ENCODE data around the gene CEP95. TPM values are rescaled to one million over a fixed set of nuclear protein-coding genes. Genes with fewer than 3 reads are reported as not detected.
A peak's percentile ranks its signal among the peaks of the same experiment; 100 is the strongest.

Gene CEP95
- total and polyA plus RNA-seq, 2 donors (not counting 1 experiment from before 2014, with no cell fraction given): 16.6 to 24.8 TPM

DNA sequence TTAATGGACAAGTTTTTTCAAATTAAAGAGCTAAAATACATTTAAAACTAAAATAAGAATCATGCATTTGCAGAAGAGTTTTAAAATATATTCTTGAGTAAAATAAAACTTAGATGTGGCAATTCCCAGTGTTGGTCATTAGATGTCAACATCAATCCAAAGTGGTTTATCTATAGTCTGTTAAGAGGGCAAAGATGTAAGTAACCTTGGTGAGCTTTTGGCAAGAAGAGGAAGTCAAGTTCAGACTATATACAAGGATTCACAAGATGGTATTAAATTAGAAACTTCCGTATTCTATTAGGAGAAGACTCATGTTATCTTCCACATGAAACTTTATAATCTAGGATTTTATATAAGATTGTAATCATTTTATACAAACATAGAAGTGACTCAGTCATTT lies 73.1 kb downstream of the CEP95 start:
- Histone ChIP-seq H3K27me3 (ENCODE audit: control insufficient read depth, insufficient read depth, low read length) (no peaks in the 10 kb centered on the region), H3K9me3 (ENCODE audit: control insufficient read depth, insufficient read depth, low read depth, low read length) (no peaks in the 10 kb centered on the region), H3K9ac (ENCODE audit: insufficient read depth, low read length) (no peak overlapping the region), H3K4me2 (ENCODE audit: extremely low read depth, insufficient read depth, low read length) (no peak overlapping the region), H3K4me3 (replicated peaks in 1 of 4; ENCODE audit: control extremely low read depth in 1 of 4, insufficient read depth in 1 of 4, low read depth in 3 of 4, low read length in 4 of 4) (no peak overlapping the region), H3K36me3 (ENCODE audit: control insufficient read depth, insufficient read depth, low read length) (peaks cover 11% of the 10 kb centered on the region), H4K20me1 (ENCODE audit: control insufficient read depth, extremely low read depth, insufficient read depth, low read length) (no peaks in the 10 kb centered on the region), H3K79me2 (ENCODE audit: control insufficient read depth, insufficient read depth, low read length) (peaks cover 36% of the 10 kb centered on the region), H2AFZ (ENCODE audit: low read length) (no peak overlapping the region), H3K4me1 (ENCODE audit: control insufficient read depth, extremely low read depth, insufficient read depth, low read length) (no peaks in the 10 kb centered on the region), H3K27ac (ENCODE audit: insufficient read depth, low read length) (no peak overlapping the region)
- TF ChIP-seq EZH2 (IDR thresholded peaks at IDR 0.05; ENCODE audit: low read length, missing control alignments): no peak
- TF ChIP-seq, protein P1, sequence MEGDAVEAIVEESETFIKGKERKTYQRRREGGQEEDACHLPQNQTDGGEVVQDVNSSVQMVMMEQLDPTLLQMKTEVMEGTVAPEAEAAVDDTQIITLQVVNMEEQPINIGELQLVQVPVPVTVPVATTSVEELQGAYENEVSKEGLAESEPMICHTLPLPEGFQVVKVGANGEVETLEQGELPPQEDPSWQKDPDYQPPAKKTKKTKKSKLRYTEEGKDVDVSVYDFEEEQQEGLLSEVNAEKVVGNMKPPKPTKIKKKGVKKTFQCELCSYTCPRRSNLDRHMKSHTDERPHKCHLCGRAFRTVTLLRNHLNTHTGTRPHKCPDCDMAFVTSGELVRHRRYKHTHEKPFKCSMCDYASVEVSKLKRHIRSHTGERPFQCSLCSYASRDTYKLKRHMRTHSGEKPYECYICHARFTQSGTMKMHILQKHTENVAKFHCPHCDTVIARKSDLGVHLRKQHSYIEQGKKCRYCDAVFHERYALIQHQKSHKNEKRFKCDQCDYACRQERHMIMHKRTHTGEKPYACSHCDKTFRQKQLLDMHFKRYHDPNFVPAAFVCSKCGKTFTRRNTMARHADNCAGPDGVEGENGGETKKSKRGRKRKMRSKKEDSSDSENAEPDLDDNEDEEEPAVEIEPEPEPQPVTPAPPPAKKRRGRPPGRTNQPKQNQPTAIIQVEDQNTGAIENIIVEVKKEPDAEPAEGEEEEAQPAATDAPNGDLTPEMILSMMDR (conservative IDR thresholded peaks at IDR 0.05 in 1 of 2, IDR thresholded peaks at IDR 0.05 in 1 of 2; ENCODE audit: low read depth in 1 of 2, low read length in 2 of 2): no peak
- DNase-seq (ENCODE audit: low read depth in 2 of 2): no peak

DNA sequence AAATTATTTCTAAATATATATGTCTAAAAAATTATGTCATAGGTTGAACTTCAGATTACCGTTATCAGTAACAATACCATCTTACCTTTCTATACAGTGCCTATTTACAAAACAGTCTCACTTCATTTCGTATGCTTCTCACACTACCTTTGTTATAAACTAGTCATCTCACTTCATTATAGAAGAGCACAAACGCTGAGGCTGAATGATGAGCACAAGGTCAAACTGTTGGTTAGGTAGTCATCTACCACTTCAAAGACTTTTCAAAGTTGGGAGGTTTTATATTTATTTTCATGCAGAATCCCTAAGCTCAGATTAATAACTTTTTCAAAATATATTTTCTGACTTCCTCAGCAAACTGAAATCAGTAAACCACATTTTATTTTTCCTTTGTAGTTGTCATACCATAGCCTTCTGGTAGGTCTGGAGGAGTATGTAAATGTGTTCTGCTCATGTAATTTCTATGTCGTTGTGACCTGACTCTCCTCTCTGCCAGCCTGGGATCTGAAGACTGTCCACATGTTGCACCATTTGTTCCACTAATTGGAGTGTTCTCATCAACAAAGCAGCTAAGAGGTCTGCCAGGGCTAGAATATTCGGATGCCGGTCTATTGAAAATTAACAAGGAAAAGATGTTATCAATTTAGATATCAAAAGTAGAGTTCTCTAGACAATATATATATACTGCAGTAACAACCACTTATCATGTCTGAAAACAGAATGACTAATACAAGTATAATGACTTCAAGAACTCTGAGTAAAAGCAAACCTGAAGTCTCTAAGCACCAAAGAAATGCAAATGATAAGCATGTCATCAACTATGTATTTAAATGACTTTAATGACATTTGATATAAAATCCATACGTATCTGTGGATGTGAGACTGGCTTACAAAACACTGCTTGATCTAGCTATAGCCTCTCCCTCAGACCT lies 73.9 kb downstream of the CEP95 start:
- Histone ChIP-seq H3K4me2 (ENCODE audit: extremely low read depth, insufficient read depth, low read length) (no peak overlapping the region), H3K9me3 (ENCODE audit: control insufficient read depth, insufficient read depth, low read depth, low read length) (no peaks in the 10 kb centered on the region), H3K4me1 (ENCODE audit: control insufficient read depth, extremely low read depth, insufficient read depth, low read length) (no peaks in the 10 kb centered on the region), H3K79me2 (ENCODE audit: control insufficient read depth, insufficient read depth, low read length) (peaks cover 41% of the 10 kb centered on the region), H3K27ac (ENCODE audit: insufficient read depth, low read length) (no peak overlapping the region), H3K36me3 (ENCODE audit: control insufficient read depth, insufficient read depth, low read length) (peaks cover 11% of the 10 kb centered on the region), H3K4me3 (replicated peaks in 1 of 4; ENCODE audit: control extremely low read depth in 1 of 4, insufficient read depth in 1 of 4, low read depth in 3 of 4, low read length in 4 of 4) (no peak overlapping the region), H3K27me3 (ENCODE audit: control insufficient read depth, insufficient read depth, low read length) (no peaks in the 10 kb centered on the region), H2AFZ (ENCODE audit: low read length) (no peak overlapping the region), H4K20me1 (ENCODE audit: control insufficient read depth, extremely low read depth, insufficient read depth, low read length) (no peaks in the 10 kb centered on the region), H3K9ac (ENCODE audit: insufficient read depth, low read length) (no peak overlapping the region)
- TF ChIP-seq, protein P1 (conservative IDR thresholded peaks at IDR 0.05 in 1 of 2, IDR thresholded peaks at IDR 0.05 in 1 of 2; ENCODE audit: low read depth in 1 of 2, low read length in 2 of 2): no peak
- no peak for TF ChIP-seq EZH2 (IDR thresholded peaks at IDR 0.05; ENCODE audit: low read length, missing control alignments)
- peak in 1 of 2 donors; percentile 29 for DNase-seq (ENCODE audit: low read depth in 2 of 2)

GRCh38 chr17:64583038-64583437 lies 76.3 kb downstream of the CEP95 start:
- TF ChIP-seq EZH2 (IDR thresholded peaks at IDR 0.05; ENCODE audit: low read length, missing control alignments): no peak
- TF ChIP-seq, protein P1 (conservative IDR thresholded peaks at IDR 0.05 in 1 of 2, IDR thresholded peaks at IDR 0.05 in 1 of 2; ENCODE audit: low read depth in 1 of 2, low read length in 2 of 2): no peak
- Histone ChIP-seq H3K9ac (ENCODE audit: insufficient read depth, low read length) (no peak overlapping the region), H3K4me2 (ENCODE audit: extremely low read depth, insufficient read depth, low read length) (no peak overlapping the region), H3K4me1 (ENCODE audit: control insufficient read depth, extremely low read depth, insufficient read depth, low read length) (no peaks in the 10 kb centered on the region), H3K27ac (ENCODE audit: insufficient read depth, low read length) (no peak overlapping the region), H3K36me3 (ENCODE audit: control insufficient read depth, insufficient read depth, low read length) (peaks cover 8% of the 10 kb centered on the region), H3K27me3 (ENCODE audit: control insufficient read depth, insufficient read depth, low read length) (no peaks in the 10 kb centered on the region), H3K4me3 (replicated peaks in 1 of 4; ENCODE audit: control extremely low read depth in 1 of 4, insufficient read depth in 1 of 4, low read depth in 3 of 4, low read length in 4 of 4) (no peak overlapping the region), H3K9me3 (ENCODE audit: control insufficient read depth, insufficient read depth, low read depth, low read length) (no peaks in the 10 kb centered on the region), H3K79me2 (ENCODE audit: control insufficient read depth, insufficient read depth, low read length) (peaks cover 45% of the 10 kb centered on the region), H4K20me1 (ENCODE audit: control insufficient read depth, extremely low read depth, insufficient read depth, low read length) (no peaks in the 10 kb centered on the region), H2AFZ (ENCODE audit: low read length) (no peak overlapping the region)
- DNase-seq (ENCODE audit: low read depth in 2 of 2): no peak
